ENCODE results near the gene CAPN2.

The CAPN2 gene

DNA sequence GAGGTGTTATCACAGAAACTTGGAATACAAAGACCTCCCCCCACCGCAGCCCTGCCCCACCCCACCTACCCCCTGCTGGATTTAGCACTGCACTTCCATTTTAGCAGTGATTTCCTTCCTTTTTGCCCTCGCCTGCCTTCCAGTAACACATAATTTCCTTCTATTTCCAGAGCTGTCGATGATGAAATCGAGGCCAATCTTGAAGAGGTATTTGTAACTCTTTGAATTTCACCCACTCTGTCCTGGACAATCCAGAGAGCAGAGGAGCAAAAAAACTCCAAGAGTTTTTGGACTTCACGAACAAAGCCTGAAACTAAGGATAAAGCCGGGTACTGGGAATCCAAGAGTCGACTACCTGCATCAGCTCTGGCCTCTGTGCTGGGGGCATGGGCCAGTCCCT, 49.1 kb downstream of the CAPN2 start:
- no peak for DNase-seq (ENCODE audit: low read depth in 2 of 2)

- DNase-seq (ENCODE audit: low read depth in 2 of 2), result no peak
These were observed 50.9 kb downstream of the CAPN2 start for GRCh38 chr1:223763251-223763650.

- DNase-seq (ENCODE audit: low read depth in 2 of 2), result no peak
These were observed 51.5 kb downstream of the CAPN2 start for GRCh38 chr1:223763881-223764280.

DNA sequence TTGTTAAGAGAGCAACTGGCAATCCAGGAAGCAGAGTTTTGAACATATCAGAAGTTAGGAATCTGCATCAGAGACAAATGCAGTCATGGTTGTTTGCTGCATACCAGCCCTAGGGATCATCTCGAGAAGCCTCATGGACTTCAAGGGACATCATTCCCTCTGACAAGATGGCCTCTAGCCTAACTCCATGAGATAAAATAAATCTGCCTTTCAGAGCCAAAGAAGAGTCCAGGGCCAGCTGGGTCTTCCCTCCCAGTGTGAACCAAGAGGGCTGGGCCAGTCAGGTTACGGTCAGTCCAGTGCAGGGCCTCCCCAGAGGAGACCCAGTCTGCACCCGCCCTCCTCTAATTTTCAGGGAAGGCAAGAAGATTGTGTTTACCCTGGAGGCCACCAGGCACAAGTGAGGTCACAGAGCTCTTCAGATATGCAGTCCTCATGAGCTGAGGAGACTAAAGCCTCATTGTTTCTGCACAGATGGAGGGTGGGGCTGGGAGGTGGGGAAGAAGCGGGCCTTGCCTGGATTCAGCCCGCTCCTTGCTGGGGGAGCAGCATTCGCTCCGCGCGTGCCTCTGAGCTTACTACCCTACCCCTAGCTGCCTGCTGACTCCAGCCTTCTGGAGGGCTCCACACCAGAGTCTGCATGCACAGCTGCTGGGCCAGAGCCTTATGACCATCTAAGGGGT, 52.8 kb downstream of the CAPN2 start:
- no peak for DNase-seq (ENCODE audit: low read depth in 2 of 2)

DNA sequence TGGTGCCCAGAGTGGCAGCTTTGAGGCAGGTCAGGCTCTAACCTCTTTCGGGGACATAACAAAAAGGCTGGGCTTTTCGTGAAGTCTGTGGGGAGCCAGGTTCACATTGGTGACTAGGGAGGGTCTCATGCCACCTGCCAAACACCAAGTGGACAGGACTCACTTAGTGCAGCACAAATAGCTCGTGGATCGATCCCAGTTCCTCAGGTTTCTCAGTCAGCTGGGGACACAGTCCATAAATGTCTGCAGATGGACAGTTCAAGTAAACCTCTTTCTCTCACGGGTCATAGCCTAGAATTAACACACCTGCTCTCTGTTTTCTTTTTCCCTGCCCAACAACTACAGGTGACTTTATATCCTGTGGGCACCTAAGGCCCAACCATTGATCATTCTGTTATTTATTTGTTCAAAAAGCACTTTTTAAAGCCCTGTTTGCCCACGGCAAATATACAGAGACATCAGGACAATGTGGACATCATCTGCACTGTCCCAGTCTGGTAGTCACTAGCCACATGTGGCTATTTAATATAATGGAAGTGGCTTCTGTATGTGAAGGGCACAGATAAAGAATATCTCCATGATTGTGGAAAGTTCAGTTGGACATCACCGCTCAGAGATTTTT, 53.5 kb downstream of the CAPN2 start:
- no peak for DNase-seq (ENCODE audit: low read depth in 2 of 2)

- DNase-seq (ENCODE audit: low read depth in 2 of 2), result no peak
These were observed 58.4 kb downstream of the CAPN2 start for GRCh38 chr1:223770621-223771315.

- DNase-seq (ENCODE audit: low read depth in 2 of 2), result no peak
These were observed 59.1 kb downstream of the CAPN2 start for GRCh38 chr1:223771469-223771813.

DNA sequence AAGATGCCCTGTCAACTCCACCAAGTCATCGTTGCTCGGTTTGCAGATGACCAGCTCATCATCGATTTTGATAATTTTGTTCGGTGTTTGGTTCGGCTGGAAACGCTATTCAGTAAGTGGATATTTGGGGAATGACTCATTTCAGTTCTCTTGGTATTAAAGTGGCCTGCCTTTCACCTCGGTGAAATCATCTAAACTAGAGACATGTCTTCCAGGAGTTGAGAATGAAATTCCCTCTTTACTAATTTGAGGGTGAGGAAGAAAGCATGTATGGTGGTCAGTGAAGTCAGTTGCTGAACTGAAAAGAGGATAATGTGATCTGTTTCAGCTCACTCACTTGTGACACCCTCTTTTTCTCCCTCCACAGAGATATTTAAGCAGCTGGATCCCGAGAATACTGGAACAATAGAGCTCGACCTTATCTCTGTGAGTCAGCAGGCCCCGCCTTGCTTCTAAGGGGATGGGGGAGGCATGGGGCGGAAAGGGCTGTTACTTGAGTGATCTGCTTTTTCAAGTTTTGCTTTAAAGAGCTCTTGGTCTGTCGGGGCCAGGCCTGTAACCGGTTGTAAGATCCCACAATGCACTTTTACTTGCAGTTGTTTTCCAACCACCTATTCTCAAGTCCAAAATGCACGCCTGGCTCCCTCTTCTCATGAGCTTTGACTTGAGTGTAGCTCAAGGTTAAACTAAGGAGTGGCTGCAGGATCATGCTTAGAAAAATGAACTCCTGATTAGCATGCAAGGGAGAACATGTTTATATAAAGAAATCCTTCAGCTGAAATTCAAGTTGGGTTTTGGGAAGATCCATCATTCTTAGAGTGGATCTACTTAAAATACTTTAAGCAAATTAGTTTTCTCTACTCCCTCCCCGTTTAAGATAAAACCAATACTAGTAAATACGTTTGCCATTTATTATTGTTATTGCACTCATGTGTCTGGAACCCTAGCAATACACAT, 59.8 kb downstream of the CAPN2 start:
- no peak for DNase-seq (ENCODE audit: low read depth in 2 of 2)

GRCh38 chr1:223772771-223773160, 60.4 kb downstream of the CAPN2 start:
- DNase-seq (ENCODE audit: low read depth in 2 of 2), result no peak

GRCh38 chr1:223774134-223774814, 61.9 kb downstream of the CAPN2 start:
- no peak for DNase-seq (ENCODE audit: low read depth in 2 of 2)

DNA sequence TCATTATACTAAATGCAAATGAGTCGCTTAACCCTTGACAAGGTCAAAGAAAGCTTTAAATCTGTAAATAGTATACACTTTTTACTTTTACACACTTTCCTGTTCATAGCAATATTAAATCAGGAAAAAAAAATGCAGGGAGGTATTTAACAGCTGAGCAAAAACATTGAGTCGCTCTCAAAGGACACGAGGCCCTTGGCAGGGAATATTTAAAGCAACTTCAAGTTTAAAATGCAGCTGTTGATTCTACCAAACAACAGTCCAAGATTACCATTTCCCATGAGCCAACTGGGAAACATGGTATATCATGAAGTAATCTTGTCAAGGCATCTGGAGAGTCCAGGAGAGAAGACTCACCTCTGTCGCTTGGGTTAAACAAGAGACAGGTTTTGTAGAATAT, 62.7 kb downstream of the CAPN2 start:
- DNase-seq (ENCODE audit: low read depth in 2 of 2), result no peak

DNA sequence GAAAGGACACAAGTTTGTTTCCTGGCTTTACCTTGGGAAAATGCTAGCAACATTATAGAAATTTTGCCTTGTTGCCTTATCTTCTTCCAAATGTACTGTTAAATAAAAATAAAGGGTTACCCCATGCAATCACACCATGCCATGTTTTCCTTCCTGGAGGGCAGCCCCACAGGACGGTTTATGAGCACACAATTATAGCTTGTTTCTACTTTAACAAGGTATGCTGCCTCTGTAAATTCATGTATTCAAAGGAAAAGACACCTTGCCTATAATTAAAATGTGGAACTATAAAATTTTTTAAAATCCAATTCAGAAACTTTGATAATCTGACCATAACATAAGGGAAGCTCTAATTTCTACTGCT, 63.4 kb downstream of the CAPN2 start:
- DNase-seq (ENCODE audit: low read depth in 2 of 2), result no peak

DNA sequence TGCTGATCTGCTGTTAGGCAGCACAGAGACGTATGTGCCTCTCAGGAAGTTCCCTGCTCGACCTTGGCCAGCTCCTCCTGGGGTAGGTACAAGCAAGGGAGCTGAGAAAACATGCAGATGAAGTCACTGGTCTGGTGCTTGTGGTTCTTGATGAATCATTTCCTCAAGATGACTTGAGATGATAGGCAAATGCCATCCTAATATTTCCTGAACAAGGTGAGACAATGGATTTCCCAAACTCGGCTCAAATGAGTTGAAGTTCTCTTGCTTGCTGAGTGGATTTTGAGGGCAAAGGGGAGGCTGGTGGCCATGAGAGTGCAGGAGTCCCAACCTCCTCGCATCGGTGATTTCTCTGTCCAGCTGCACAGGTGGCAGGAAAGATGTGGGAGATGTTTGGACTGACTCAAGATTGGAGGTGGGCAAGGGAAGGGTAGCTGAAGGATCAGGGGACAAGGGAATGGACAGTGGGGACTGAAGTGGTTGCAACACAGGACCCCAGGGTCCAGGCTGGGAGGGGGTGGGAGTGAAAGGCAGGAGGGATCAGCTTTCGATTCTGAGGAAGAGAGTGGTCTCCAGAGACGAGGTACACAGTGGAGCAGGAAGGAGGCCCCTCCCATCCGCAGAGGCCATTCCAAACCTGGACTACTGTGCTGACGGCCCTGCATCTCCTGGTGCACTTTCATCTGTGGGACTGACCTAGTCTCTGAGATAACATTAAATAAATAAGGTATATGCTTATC, 63.9 kb downstream of the CAPN2 start:
- DNase-seq (ENCODE audit: low read depth in 2 of 2), result peak; percentile 9 to 14

DNA sequence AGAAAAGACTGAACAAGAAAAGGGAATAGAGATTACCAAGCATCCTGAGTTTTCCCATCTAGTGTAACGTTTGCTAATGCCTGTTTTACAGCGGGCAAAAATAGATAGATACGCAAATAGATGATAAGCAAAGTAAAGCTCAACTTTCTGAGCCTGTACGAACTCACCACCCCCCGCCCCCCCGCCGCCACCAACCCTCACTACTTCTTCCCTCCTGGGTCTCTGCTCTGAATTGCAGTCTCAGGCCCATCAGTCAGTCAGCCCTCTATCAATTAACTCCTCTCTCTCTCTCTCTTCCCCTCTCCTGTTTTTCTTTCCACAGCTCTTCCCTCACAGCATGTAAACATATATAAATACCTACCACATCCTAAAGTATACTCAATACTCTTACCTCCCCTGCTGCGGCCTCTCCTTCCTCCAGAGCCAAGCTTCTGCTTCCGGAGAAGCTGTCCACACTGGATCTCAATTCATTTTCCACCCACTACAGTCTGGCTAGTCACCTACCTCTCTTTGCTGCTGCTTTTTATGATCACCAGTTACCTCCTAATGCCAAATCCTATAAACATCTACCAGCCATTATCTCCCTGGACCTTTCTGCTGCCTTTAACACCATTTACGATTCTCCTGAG, 64.6 kb downstream of the CAPN2 start:
- DNase-seq (ENCODE audit: low read depth in 2 of 2), result no peak

GRCh38 chr1:223780318-223780717, 68.0 kb downstream of the CAPN2 start:
- DNase-seq (ENCODE audit: low read depth in 2 of 2), result no peak

- no peak for DNase-seq (ENCODE audit: low read depth in 2 of 2)
These were observed 68.6 kb downstream of the CAPN2 start for GRCh38 chr1:223780949-223781348.

DNA sequence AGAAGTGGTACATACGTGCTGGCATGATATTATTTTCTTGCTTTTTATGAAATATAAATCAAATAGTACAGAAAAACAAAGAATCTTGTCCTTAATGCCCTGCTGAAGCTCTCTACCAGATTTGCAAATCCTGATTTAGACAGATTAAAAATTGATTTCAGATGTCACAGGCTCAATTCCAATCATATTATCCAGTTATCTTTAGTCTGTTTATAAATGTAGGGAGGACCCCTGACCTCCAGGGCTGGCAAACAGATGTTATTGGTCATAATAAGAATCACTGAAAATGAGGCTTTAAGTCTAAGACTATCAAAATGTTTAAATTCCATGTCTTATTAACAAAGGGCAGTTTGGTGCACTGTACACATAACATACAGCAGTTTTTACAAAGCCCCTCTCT, 71.3 kb downstream of the CAPN2 start:
- no peak for DNase-seq (ENCODE audit: low read depth in 2 of 2)

- DNase-seq (ENCODE audit: low read depth in 2 of 2), result no peak
These were observed 72.2 kb downstream of the CAPN2 start for GRCh38 chr1:223784541-223784940.

DNA sequence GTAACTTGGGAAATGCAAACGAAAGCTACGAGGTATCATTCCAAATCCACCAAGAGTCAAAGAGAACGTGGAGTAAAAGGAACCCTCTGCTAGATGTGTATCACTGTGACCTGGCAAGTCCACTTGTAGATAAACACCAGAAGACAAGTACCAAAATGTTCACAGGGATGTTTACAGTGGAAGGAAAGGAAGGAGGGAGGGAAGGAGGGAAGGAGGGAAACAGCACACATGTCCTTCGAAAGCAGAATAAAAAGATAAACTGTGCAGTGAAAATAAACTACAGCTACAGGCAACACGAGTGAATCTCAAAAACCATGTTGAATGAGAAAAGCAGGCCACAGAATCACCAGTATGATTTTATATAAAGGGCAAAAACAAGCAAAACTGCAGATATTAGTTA, 73.5 kb downstream of the CAPN2 start:
- DNase-seq (ENCODE audit: low read depth in 2 of 2), result no peak

DNA sequence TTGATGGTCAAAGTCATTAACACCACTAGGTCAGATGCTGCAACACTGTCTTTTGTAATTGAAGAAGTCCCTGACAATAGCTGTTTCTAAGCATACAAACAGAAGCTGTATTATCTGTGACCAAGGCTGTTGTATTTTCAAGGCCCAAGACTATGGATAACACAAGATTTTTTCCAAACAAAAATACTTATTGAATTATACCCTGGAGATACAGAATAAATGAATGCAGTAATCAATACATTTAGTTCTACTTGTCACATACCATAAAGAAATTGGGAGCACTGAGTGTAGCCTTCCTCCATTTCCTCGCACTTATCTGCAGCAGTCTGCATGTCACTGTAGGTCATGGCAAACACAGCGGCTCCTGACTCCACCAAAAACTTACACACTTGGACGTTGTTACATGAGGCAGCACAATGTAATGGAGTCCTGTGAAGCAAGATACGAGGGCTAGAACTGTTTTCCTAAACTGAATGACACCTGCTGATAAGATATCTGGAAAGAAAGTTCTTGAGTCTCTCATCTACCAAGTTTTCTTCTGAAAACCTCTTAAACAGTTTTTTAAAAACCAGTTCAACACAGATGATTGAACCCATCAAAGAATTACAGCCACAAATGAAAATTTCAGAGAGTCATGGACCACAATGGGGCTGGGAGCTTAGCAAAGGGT, 76.5 kb downstream of the CAPN2 start:
- no peak for DNase-seq (ENCODE audit: low read depth in 2 of 2)
